K562 (cell line): ENCODE measurements around the gene TPK1. TPM values are rescaled to one million over a fixed set of nuclear protein-coding genes. Genes with fewer than 3 reads are reported as not detected.

Experiments used
- ARID1B ChIP-seq: fragments of 450-650 bp; IDR thresholded peaks from 2 replicates; pipeline ENCODE4 v1.6.1; 2016; ENCODE audit warnings: antibody characterized with exemption, mild to moderate bottlenecking, inconsistent platforms
- CHD1 ChIP-seq: fragments of 200-600 bp; sonication (generic); IDR thresholded peaks from one replicate; pipeline ENCODE4 v1.6.1; 2012; ENCODE audit warnings: mild to moderate bottlenecking, moderate library complexity, low read length, inconsistent platforms
- FOXM1 ChIP-seq, 2 experiments: fragments of 450-650 bp in 1 of 2; sonication (generic) in 1 of 2; formaldehyde crosslinking in 1 of 2; IDR thresholded peaks; 2 replicates each; pipeline versions ENCODE4 v1.6.1 to v1.9.0; 2017 to 2022; ENCODE audit warnings: low read depth in 2 of 2, mild to moderate bottlenecking in 2 of 2, missing genetic modification reagents in 1 of 2, moderate library complexity in 1 of 2
- HMG20A ChIP-seq: fragments of 450-650 bp; formaldehyde crosslinking; conservative IDR thresholded peaks from 2 replicates; pipeline ENCODE4 v1.4.0; 2020; ENCODE audit warnings: mild to moderate bottlenecking, mixed read lengths
- HMGN3 ChIP-seq: IDR thresholded peaks from 2 replicates; pipeline ENCODE4 v1.6.1; 2011; ENCODE audit warnings: borderline replicate concordance, low read depth, mild to moderate bottlenecking, mixed read lengths, low read length; ENCODE audit not compliant: insufficient read length; ENCODE audit errors: extremely low read depth
- PTRF ChIP-seq: fragments of 450-650 bp; IDR thresholded peaks from 2 replicates; pipeline ENCODE4 v1.6.1; 2016; ENCODE audit warnings: mild to moderate bottlenecking, missing genetic modification characterization, missing compliant biosample characterization
- TARDBP ChIP-seq: fragments of 450-650 bp; IDR thresholded peaks from 2 replicates; pipeline ENCODE4 v1.6.1; 2016
- TFAM ChIP-seq: fragments of 250-450 bp; sonication (Bioruptor Pico); conservative IDR thresholded peaks from 2 replicates; pipeline ENCODE4 v1.5.0; 2021; ENCODE audit warnings: mild to moderate bottlenecking, moderate library complexity
- ZBTB17 ChIP-seq: fragments of 450-650 bp; formaldehyde crosslinking; IDR thresholded peaks from 2 replicates; pipeline ENCODE4 v1.4.0; 2020; ENCODE audit warnings: mild to moderate bottlenecking
- ZNF253 ChIP-seq: fragments of 250-450 bp; sonication (Bioruptor Pico); conservative IDR thresholded peaks from 2 replicates; pipeline ENCODE4 v1.6.1; 2021; ENCODE audit warnings: mild to moderate bottlenecking
- ZSCAN32 ChIP-seq: fragments of 450-650 bp; formaldehyde crosslinking; IDR thresholded peaks from 2 replicates; pipeline ENCODE4 v1.4.0; 2020; ENCODE audit warnings: mild to moderate bottlenecking, moderate library complexity
- ZZZ3 ChIP-seq: fragments of 450-650 bp; IDR thresholded peaks from 2 replicates; pipeline ENCODE4 v1.6.1; 2016; ENCODE audit warnings: antibody characterized with exemption, mild to moderate bottlenecking, moderate library complexity
- polyA plus RNA-seq, 8 experiments: library from polyadenylated mRNA; depleted of rRNA in 4 of 8; stranded (reverse) in 5 of 8; unstranded in 3 of 8; fragments of >200 nt; fragmentation: Nextera tagmentation in 2 of 8; fragmentation: Illumina TruSeq in 1 of 8; extraction: Ambion mirVana in 2 of 8; extraction: Trizol in 1 of 8; gene quantifications; 2 replicates each; pipeline versions ENCODE4 v1.2.1 to v1.2.3, GENCODE V29; 2011 to 2014; ENCODE audit warnings: inconsistent platforms in 1 of 8, missing spikeins in 1 of 8
- total RNA-seq, 7 experiments: library from RNA; depleted of rRNA in 6 of 7; stranded (reverse); fragments of >200 nt in 6 of 7; fragmentation: Illumina TruSeq in 2 of 7; extraction: Trizol in 2 of 7; gene quantifications; 2 replicates each; pipeline versions ENCODE4 v1.2.1 to v1.2.3, GENCODE V29; 2011 to 2021; ENCODE audit warnings: low replicate concordance in 1 of 7
- TF ChIP-seq, protein P1 (sequence below), 2 experiments: fragments of 450-650 bp in 1 of 2; sonication (generic) in 1 of 2; formaldehyde crosslinking; conservative IDR thresholded peaks; 2 replicates each; pipeline versions ENCODE4 v1.4.0 to v1.8.1; 2020 to 2022; ENCODE audit warnings: mild to moderate bottlenecking in 1 of 2, missing genetic modification reagents in 1 of 2
- TF ChIP-seq, protein P2 (sequence below): fragments of 200-800 bp; sonication (Bioruptor generic); IDR thresholded peaks from 2 replicates; pipeline ENCODE4 v1.6.1; 2017; ENCODE audit warnings: missing genetic modification characterization, missing compliant biosample characterization
- TF ChIP-seq, protein P3 (sequence below): fragments of 250-450 bp; sonication (Bioruptor Pico); IDR thresholded peaks from 2 replicates; pipeline ENCODE4 v1.4.0; 2020; ENCODE audit warnings: borderline replicate concordance
- TF ChIP-seq, protein P4 (sequence below): fragments of 200-400 bp; formaldehyde crosslinking; IDR thresholded peaks from 2 replicates; pipeline ENCODE4 v1.6.1; 2017; ENCODE audit warnings: mild to moderate bottlenecking, low read depth, low read length, moderate library complexity
- TF ChIP-seq, protein P5 (sequence below): fragments of 250-450 bp; sonication (Bioruptor Pico); IDR thresholded peaks from 2 replicates; pipeline ENCODE4 v1.5.0; 2021; ENCODE audit warnings: mild to moderate bottlenecking, moderate library complexity

The TPK1 gene
- total and polyA plus RNA-seq, 9 of the 15 experiments (the other 6 are each of a cell fraction or from before 2014, with no cell fraction given), result 5.1 to 16.2 (median 9.2) TPM

DNA sequence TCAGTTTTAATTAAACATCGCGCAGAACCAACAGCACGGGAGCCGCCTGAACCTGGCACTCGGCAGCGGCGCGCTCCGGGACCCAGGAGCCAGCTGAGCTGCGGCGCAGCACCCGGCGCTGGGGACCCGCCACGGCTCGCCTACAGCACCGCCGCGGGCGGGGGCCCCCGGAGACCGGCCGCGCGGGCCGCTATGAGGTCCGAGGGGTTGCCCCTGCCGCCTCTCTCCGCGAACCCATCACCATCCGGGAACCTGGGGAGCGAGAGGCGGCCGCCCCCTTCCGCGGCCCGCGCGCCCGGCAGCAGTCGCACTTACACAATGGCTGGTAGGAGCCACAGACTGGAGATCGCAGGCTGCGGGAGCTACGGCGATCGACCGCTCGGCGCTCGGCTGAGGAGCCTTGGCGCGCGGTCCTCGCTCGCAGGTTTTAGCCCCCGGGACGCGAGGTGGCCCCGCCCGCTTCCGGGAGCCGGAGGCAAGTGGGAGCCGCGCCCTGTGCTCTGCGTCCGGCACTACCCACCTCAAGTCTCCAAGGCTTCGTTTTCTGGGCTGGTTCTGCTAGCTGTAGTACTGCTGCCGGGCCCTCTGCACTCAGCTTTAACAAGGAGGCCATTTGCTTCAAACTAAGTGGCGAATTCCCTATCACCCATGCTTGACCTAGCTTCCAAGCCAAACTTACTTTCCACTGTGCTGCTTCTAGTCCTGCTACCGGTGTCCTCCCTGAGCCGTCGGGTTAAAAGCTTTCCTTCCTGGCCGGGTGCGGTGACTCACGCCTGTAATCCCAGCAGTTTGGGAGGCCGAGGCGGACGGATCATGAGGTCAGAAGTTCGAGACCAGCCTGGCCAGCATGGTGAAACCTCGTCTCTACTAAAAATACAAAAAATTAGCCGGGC is at the start of gene TPK1 (continued):
- no peak for TF ChIP-seq HMG20A (CRISPR knock-in tag)
- TF ChIP-seq, protein P1, sequence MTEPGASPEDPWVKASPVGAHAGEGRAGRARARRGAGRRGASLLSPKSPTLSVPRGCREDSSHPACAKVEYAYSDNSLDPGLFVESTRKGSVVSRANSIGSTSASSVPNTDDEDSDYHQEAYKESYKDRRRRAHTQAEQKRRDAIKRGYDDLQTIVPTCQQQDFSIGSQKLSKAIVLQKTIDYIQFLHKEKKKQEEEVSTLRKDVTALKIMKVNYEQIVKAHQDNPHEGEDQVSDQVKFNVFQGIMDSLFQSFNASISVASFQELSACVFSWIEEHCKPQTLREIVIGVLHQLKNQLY (CRISPR knock-in tag; conservative IDR thresholded peaks at IDR 0.05), result no peak
- TF ChIP-seq ARID1B, result peak; percentile 78
- TF ChIP-seq TFAM (CRISPR knock-in tag), result no peak
- TF ChIP-seq CHD1, result no peak
- TF ChIP-seq ZSCAN32 (CRISPR knock-in tag), result no peak
- TF ChIP-seq ZZZ3, result no peak
- TF ChIP-seq ZNF253 (CRISPR knock-in tag), result no peak
- TF ChIP-seq, protein P2, sequence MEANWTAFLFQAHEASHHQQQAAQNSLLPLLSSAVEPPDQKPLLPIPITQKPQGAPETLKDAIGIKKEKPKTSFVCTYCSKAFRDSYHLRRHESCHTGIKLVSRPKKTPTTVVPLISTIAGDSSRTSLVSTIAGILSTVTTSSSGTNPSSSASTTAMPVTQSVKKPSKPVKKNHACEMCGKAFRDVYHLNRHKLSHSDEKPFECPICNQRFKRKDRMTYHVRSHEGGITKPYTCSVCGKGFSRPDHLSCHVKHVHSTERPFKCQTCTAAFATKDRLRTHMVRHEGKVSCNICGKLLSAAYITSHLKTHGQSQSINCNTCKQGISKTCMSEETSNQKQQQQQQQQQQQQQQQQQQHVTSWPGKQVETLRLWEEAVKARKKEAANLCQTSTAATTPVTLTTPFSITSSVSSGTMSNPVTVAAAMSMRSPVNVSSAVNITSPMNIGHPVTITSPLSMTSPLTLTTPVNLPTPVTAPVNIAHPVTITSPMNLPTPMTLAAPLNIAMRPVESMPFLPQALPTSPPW (CRISPR knock-in tag), result peak; percentile 97
- TF ChIP-seq, protein P3, sequence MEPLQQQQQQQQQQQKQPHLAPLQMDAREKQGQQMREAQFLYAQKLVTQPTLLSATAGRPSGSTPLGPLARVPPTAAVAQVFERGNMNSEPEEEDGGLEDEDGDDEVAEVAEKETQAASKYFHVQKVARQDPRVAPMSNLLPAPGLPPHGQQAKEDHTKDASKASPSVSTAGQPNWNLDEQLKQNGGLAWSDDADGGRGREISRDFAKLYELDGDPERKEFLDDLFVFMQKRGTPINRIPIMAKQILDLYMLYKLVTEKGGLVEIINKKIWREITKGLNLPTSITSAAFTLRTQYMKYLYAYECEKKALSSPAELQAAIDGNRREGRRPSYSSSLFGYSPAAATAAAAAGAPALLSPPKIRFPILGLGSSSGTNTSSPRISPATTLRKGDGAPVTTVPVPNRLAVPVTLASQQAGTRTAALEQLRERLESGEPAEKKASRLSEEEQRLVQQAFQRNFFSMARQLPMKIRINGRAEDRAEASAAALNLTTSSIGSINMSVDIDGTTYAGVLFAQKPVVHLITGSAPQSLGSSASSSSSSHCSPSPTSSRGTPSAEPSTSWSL, result no peak
- TF ChIP-seq, protein P4, sequence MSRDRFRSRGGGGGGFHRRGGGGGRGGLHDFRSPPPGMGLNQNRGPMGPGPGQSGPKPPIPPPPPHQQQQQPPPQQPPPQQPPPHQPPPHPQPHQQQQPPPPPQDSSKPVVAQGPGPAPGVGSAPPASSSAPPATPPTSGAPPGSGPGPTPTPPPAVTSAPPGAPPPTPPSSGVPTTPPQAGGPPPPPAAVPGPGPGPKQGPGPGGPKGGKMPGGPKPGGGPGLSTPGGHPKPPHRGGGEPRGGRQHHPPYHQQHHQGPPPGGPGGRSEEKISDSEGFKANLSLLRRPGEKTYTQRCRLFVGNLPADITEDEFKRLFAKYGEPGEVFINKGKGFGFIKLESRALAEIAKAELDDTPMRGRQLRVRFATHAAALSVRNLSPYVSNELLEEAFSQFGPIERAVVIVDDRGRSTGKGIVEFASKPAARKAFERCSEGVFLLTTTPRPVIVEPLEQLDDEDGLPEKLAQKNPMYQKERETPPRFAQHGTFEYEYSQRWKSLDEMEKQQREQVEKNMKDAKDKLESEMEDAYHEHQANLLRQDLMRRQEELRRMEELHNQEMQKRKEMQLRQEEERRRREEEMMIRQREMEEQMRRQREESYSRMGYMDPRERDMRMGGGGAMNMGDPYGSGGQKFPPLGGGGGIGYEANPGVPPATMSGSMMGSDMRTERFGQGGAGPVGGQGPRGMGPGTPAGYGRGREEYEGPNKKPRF, result no peak
- TF ChIP-seq HMGN3, result peak; percentile 85
- no peak for TF ChIP-seq TARDBP
- TF ChIP-seq ZBTB17 (CRISPR knock-in tag), result peak; percentile 100
- no peak for TF ChIP-seq FOXM1 (IDR thresholded peaks at IDR 0.05; ENCODE audit: low read depth)
- peak; percentile 67 for TF ChIP-seq FOXM1 (CRISPR knock-in tag; IDR thresholded peaks at IDR 0.05; ENCODE audit: low read depth)
- TF ChIP-seq PTRF (tag), result no peak
- TF ChIP-seq, protein P5, sequence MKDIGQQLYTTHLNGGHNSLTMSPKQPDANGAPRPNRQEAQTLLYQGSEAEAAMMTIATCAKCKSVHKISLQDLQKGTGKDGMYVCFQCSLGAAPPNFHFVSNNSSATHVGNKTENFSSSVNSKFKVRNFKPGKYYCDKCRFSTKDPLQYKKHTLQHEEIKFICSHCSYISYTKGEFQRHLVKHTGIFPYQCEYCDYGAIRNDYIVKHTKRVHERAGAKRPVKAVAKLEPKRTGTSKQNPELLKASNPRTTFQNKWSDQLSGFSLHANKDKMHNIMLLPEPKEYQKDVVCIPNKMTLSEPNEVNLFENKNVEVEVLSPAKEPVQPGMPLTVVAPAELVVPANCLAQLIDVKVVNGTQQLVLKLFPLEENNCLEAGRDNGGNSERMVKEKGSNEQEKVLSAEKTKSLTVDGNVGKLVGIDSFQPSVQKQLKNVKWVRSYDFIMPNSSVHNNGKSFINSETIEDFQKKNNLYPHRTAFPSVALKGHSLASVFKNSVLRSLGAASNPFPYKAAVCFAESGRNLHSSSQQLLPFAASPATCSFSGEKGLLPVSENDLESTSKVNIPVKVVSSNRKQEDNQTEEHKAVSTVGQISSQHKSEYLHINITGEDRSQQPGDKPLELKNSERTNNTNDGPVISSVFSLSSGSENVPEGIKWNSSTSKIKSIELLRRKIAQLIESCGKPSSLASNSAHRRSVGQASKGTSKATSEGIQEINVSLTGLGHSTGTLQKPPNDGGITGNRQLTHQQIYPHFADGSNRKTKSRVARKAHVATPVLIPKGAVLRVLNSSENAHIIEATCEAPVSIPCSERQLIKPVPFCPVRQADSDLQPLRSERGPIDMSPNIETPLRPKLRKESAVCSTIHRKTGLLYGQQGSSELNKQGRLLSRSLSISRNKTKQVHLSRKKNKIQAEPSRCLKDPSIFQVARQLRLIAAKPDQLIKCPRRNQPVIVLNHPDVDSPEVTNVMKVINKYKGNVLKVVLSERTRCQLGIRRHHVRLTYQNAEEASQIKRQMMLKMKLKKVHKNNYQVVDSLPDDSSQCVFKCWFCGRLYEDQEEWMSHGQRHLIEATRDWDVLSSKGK, result no peak
